H9 (cell line): Measurements from ENCODE around the gene R3HDM4. TPM values are rescaled to one million over a fixed set of nuclear protein-coding genes. Genes with fewer than 3 reads are reported as not detected.

Source experiments
- DNase-seq: peaks from one replicate; pipeline ENCODE4 v3.0.0-alpha.2; 2017
- H2AFZ ChIP-seq: one replicate; pipeline ENCODE4 v1.6.1; 2013; ENCODE audit warnings: mild to moderate bottlenecking, low read length, control low read depth, moderate library complexity
- H2AK5ac ChIP-seq: 2 replicates; pipeline ENCODE4 v1.6.1; 2013; ENCODE audit warnings: low read length, control low read depth, mixed read lengths; ENCODE audit not compliant: insufficient read length
- H2BK120ac ChIP-seq: one replicate; pipeline ENCODE4 v1.6.1; 2013; ENCODE audit warnings: low read depth, mild to moderate bottlenecking, low read length, control low read depth, inconsistent platforms; ENCODE audit not compliant: poor library complexity, severe bottlenecking
- H2BK12ac ChIP-seq: 2 replicates; pipeline ENCODE4 v1.6.1; 2013; ENCODE audit warnings: low read length, control low read depth, mixed read lengths, low read depth; ENCODE audit not compliant: insufficient read length
- H2BK15ac ChIP-seq: 2 replicates; pipeline ENCODE4 v1.6.1; 2013; ENCODE audit warnings: low read depth, low read length, control low read depth
- H2BK20ac ChIP-seq: one replicate; pipeline ENCODE4 v1.6.1; 2013; ENCODE audit warnings: low read depth, mild to moderate bottlenecking, low read length, control low read depth, inconsistent platforms; ENCODE audit not compliant: poor library complexity, severe bottlenecking
- H2BK5ac ChIP-seq: 2 replicates; pipeline ENCODE4 v1.6.1; 2013; ENCODE audit warnings: low read length, control low read depth, mixed read lengths; ENCODE audit not compliant: insufficient read length
- H3K14ac ChIP-seq: 2 replicates; pipeline ENCODE4 v1.6.1; 2013; ENCODE audit warnings: low read length, control low read depth; ENCODE audit not compliant: insufficient read depth
- H3K18ac ChIP-seq: 2 replicates; pipeline ENCODE4 v1.6.1; 2013; ENCODE audit warnings: low read depth, mild to moderate bottlenecking, mixed read lengths, low read length, control low read depth; ENCODE audit not compliant: insufficient read length
- H3K23ac ChIP-seq: 2 replicates; pipeline ENCODE4 v1.6.1; 2013; ENCODE audit warnings: low read length, control low read depth, mixed read lengths, low read depth; ENCODE audit not compliant: insufficient read length
- H3K23me2 ChIP-seq: 2 replicates; pipeline ENCODE4 v1.6.1; 2013; ENCODE audit warnings: low read depth, mild to moderate bottlenecking, mixed read lengths, low read length, control low read depth; ENCODE audit not compliant: insufficient read length, poor library complexity, severe bottlenecking
- H3K27ac ChIP-seq: 2 replicates; pipeline ENCODE4 v1.5.1; 2013; ENCODE audit warnings: low read length, control low read depth, mixed read lengths, low read depth; ENCODE audit not compliant: insufficient read length
- H3K27me3 ChIP-seq: 2 replicates; pipeline ENCODE4 v1.6.1; 2013; ENCODE audit warnings: low read length, control low read depth, inconsistent platforms; ENCODE audit not compliant: insufficient read depth
- H3K4ac ChIP-seq: 2 replicates; pipeline ENCODE4 v1.6.1; 2013; ENCODE audit warnings: low read depth, mild to moderate bottlenecking, control low read depth, inconsistent platforms, low read length, moderate library complexity
- H3K4me1 ChIP-seq: 2 replicates; pipeline ENCODE4 v1.6.1; 2013; ENCODE audit warnings: low read length, control low read depth, inconsistent platforms; ENCODE audit not compliant: insufficient read depth
- H3K4me2 ChIP-seq: 2 replicates; pipeline ENCODE4 v1.6.1; 2013; ENCODE audit warnings: low read length, control low read depth, mixed read lengths; ENCODE audit not compliant: insufficient read length, insufficient read depth
- H3K56ac ChIP-seq: 2 replicates; pipeline ENCODE4 v1.6.1; 2013; ENCODE audit warnings: low read depth, mild to moderate bottlenecking, mixed read lengths, low read length, control low read depth; ENCODE audit not compliant: insufficient read length
- H3K79me1 ChIP-seq: 2 replicates; pipeline ENCODE4 v1.6.1; 2013; ENCODE audit warnings: low read depth, mild to moderate bottlenecking, moderate library complexity, low read length, control low read depth, inconsistent platforms; ENCODE audit not compliant: insufficient read depth, poor library complexity, severe bottlenecking
- H3K79me2 ChIP-seq: 2 replicates; pipeline ENCODE4 v1.6.1; 2013; ENCODE audit warnings: low read length, control low read depth, inconsistent platforms; ENCODE audit not compliant: insufficient read depth
- H3K9ac ChIP-seq: 2 replicates; pipeline ENCODE4 v1.6.1; 2013; ENCODE audit warnings: low read length, control low read depth, mixed read lengths; ENCODE audit not compliant: insufficient read length; ENCODE audit errors: extremely low read depth
- H3K9me3 ChIP-seq: one replicate; pipeline ENCODE4 v1.6.1; 2013; ENCODE audit warnings: low read depth, low read length, inconsistent platforms; ENCODE audit not compliant: control insufficient read depth
- H3T11ph ChIP-seq: one replicate; pipeline ENCODE4 v1.6.1; 2013; ENCODE audit warnings: mild to moderate bottlenecking, low read length, control low read depth, inconsistent platforms
- H4K20me1 ChIP-seq: one replicate; pipeline ENCODE4 v1.6.1; 2013; ENCODE audit not compliant: control insufficient read depth, insufficient read length, insufficient read depth
- H4K5ac ChIP-seq: 2 replicates; pipeline ENCODE4 v1.6.1; 2013; ENCODE audit warnings: low read depth, mild to moderate bottlenecking, mixed read lengths, low read length, control low read depth; ENCODE audit not compliant: insufficient read length
- H4K8ac ChIP-seq: replicated peaks from 2 replicates; pipeline ENCODE4 v1.6.1; 2013; ENCODE audit warnings: low read length, control low read depth, mixed read lengths, low read depth; ENCODE audit not compliant: insufficient read length
- H4K91ac ChIP-seq: 2 replicates; pipeline ENCODE4 v1.6.1; 2013; ENCODE audit warnings: low read depth, mild to moderate bottlenecking, moderate library complexity, mixed read lengths, low read length, control low read depth; ENCODE audit not compliant: insufficient read length
- H3K27ac Mint-ChIP-seq, 3 experiments: 2 replicates in 2 of 3; 3 replicates in 1 of 3; pipeline ENCODE4 v1.8.0; 2020 to 2021; ENCODE audit warnings: mixed read lengths in 3 of 3, mild to moderate bottlenecking in 1 of 3, moderate library complexity in 1 of 3
- H3K27me3 Mint-ChIP-seq: 2 replicates; pipeline ENCODE4 v1.8.0; 2021; ENCODE audit warnings: low read depth, mild to moderate bottlenecking, moderate library complexity, mixed read lengths
- H3K36me3 Mint-ChIP-seq, 3 experiments: 2 replicates in 2 of 3; 3 replicates in 1 of 3; pipeline ENCODE4 v1.8.0; 2020 to 2021; ENCODE audit warnings: low read depth in 3 of 3, mixed read lengths in 3 of 3; ENCODE audit not compliant: insufficient read depth in 1 of 3
- H3K4me1 Mint-ChIP-seq, 2 experiments: 2 replicates each; pipeline ENCODE4 v1.8.0; 2020; ENCODE audit warnings: mixed read lengths in 2 of 2
- H3K4me3 Mint-ChIP-seq, 2 experiments: 2 replicates in 1 of 2; 3 replicates in 1 of 2; pipeline ENCODE4 v1.8.0; 2020 to 2021; ENCODE audit warnings: mild to moderate bottlenecking in 2 of 2, mixed read lengths in 2 of 2, moderate library complexity in 1 of 2
- H3K9me3 Mint-ChIP-seq, 2 experiments: 2 replicates in 1 of 2; 3 replicates in 1 of 2; pipeline ENCODE4 v1.8.0; 2020; ENCODE audit warnings: mild to moderate bottlenecking in 2 of 2, mixed read lengths in 2 of 2, moderate library complexity in 1 of 2
- CTCF ChIP-seq: fragments of 200-600 bp; sonication (generic); conservative IDR thresholded peaks from 3 replicates; pipeline ENCODE4 v1.8.0; 2021; ENCODE audit warnings: antibody characterized with exemption, mild to moderate bottlenecking
- WGBS: extraction: QIAGEN DNeasy Blood & Tissue Kit; methylation state at CpG from one replicate; pipeline ENCODE4 v1.1.7; 2013; ENCODE audit warnings: missing lambda C conversion rate, low lambda C conversion rate, mixed read lengths; ENCODE audit not compliant: insufficient read length; ENCODE audit errors: extremely low coverage; 5-methylcytosine and 5-hydroxymethylcytosine counted together
- total RNA-seq: library from RNA; stranded (reverse); gene quantifications from 2 replicates; pipeline ENCODE4 v1.2.1, GENCODE V29; 2021

The R3HDM4 gene
- total RNA-seq, 1 experiment from 2014 or later, result 66.4 TPM

GRCh38 chr19:861141-861755 is 51.8 kb downstream of the R3HDM4 start:
- DNase-seq, result no peak
- WGBS, result no CpG with 5 or more reads among the region's 35 CpGs
- H2BK120ac ChIP-seq, result no peak overlapping the region
- peak overlapping the region; percentile 4 to 65; a peak in 2 of 5 replicates for H3K4me3 Mint-ChIP-seq
- H3K79me2 ChIP-seq, result no peaks in the 10 kb centered on the region
- no peak overlapping the region for H4K91ac ChIP-seq
- H3K4me2 ChIP-seq, result peak overlapping the region; percentile 22
- H2AFZ ChIP-seq, result no peak overlapping the region
- H3K36me3 Mint-ChIP-seq, result peaks cover 0 to 6% (median 4%) of the 10 kb centered on the region in 3 experiments; a peak in 5 of 7 replicates
- no peak overlapping the region for H3K56ac ChIP-seq
- no peak overlapping the region for H3K23ac ChIP-seq
- peaks cover 3% of the 10 kb centered on the region for H3K23me2 ChIP-seq
- H3K79me1 ChIP-seq, result no peaks in the 10 kb centered on the region
- H3K4me1 ChIP-seq, result no peaks in the 10 kb centered on the region
- peak overlapping the region; percentile 22 for H3K18ac ChIP-seq
- peaks cover 0 to 2% of the 10 kb centered on the region in 2 experiments; a peak in 1 of 5 replicates for H3K9me3 Mint-ChIP-seq
- no peaks in the 10 kb centered on the region for H4K20me1 ChIP-seq
- H3K9ac ChIP-seq, result no peak overlapping the region
- no peak overlapping the region for H3T11ph ChIP-seq
- peaks cover 3% of the 10 kb centered on the region; the same call in 1 of the 2 replicates for H3K27me3 ChIP-seq
- H2BK12ac ChIP-seq, result no peak overlapping the region
- no peak overlapping the region for H3K27ac ChIP-seq
- peaks cover 43% of the 10 kb centered on the region for H3K27me3 Mint-ChIP-seq
- H3K27ac Mint-ChIP-seq, result no peak overlapping the region
- no peak overlapping the region for H2BK5ac ChIP-seq
- TF ChIP-seq CTCF, result no peak
- no peak overlapping the region for H3K14ac ChIP-seq
- H2BK20ac ChIP-seq, result no peak overlapping the region
- H3K4ac ChIP-seq, result no peak overlapping the region
- H4K5ac ChIP-seq, result no peak overlapping the region
- no peaks in the 10 kb centered on the region for H3K9me3 ChIP-seq
- no peak overlapping the region for H4K8ac ChIP-seq
- H2AK5ac ChIP-seq, result no peak overlapping the region
- H2BK15ac ChIP-seq, result no peak overlapping the region
- H3K4me1 Mint-ChIP-seq, result peaks cover 2 to 10% of the 10 kb centered on the region in 2 experiments; a peak in 2 of 4 replicates
